ENCODE results near the gene TSEN2. TPM values are rescaled to one million over a fixed set of nuclear protein-coding genes. Genes with fewer than 3 reads are reported as not detected.
"Not testable (repeated sequence)": the region's sequence is repeated elsewhere in the genome, so short reads cannot be mapped to it uniquely, and the experiment has no call there.

Gene TSEN2
- total and polyA plus RNA-seq, 11 donors: 14.3 to 22.3 (median 18.4) TPM

GRCh38 chr3:12444582-12445471 lies 39.5 kb upstream of the TSEN2 start:
- ATAC-seq: peak in 2 of 4 donors; percentile 14 to 38
- no peak overlapping the region for H3K4me3 ChIP-seq
- peaks cover 0 to 47% (median 29%) of the 10 kb centered on the region in 12 donors for H3K4me1 ChIP-seq
- intact Hi-C loops (cut with DNase I): loop anchor here in 3 of 10 donors (10.0 kb wide), 2 partner anchors 70 to 160 kb away; partner anchors contain the start of gene PPARG (in 2 of the 3)
- 60 to 74% (median 66%) methylated on average over 24 of the region's 24 CpGs for WGBS, 4 donors
- peak in 1 of 5 donors; percentile 59 for DNase-seq
- H3K36me3 ChIP-seq: no peaks in the 10 kb centered on the region
- peak overlapping the region in 1 of 12 donors; percentile 30 for H3K27ac ChIP-seq
- TF ChIP-seq POLR2A (IDR thresholded peaks at IDR 0.05) (no peak), CTCF (IDR thresholded peaks at IDR 0.05) (no peak)
- no peaks in the 10 kb centered on the region for H3K9me3 ChIP-seq
- H3K27me3 ChIP-seq: no peaks in the 10 kb centered on the region

- H3K27ac ChIP-seq: no peak overlapping the region
- DNase-seq (no peak), ATAC-seq (no peak)
- no peak overlapping the region for H3K4me3 ChIP-seq
- H3K27me3 ChIP-seq: no peaks in the 10 kb centered on the region
- intact Hi-C loops (cut with DNase I): loop anchor here in 3 of 10 donors (10.0 kb wide), 2 partner anchors 71 to 161 kb away; partner anchors contain the start of gene PPARG (in 2 of the 3)
- WGBS, 4 donors: 89 to 99% (median 93%) methylated on average over 5 to 8 of the region's 8 CpGs
- H3K9me3 ChIP-seq: no peaks in the 10 kb centered on the region
- H3K4me1 ChIP-seq: peaks cover 0 to 38% (median 25%) of the 10 kb centered on the region in 12 donors
- TF ChIP-seq POLR2A (IDR thresholded peaks at IDR 0.05): no peak
- no peaks in the 10 kb centered on the region for H3K36me3 ChIP-seq
These were observed 38.6 kb upstream of the TSEN2 start for GRCh38 chr3:12445523-12446240.

GRCh38 chr3:12446298-12446697 lies 38.0 kb upstream of the TSEN2 start:
- no peaks in the 10 kb centered on the region for H3K27me3 ChIP-seq
- peaks cover 0 to 2% (median 0%) of the 10 kb centered on the region in 12 donors for H3K9me3 ChIP-seq
- intact Hi-C loops (cut with DNase I): loop anchor here in 3 of 10 donors (10.0 kb wide), 2 partner anchors 71 to 161 kb away; partner anchors contain the start of gene PPARG (in 2 of the 3)
- DNase-seq (no peak), ATAC-seq (no peak)
- peaks cover 0 to 32% (median 19%) of the 10 kb centered on the region in 12 donors for H3K4me1 ChIP-seq
- no peak overlapping the region for H3K27ac ChIP-seq
- 95 to 97% (median 96%) methylated on average over 7 of the region's 7 CpGs for WGBS, 4 donors
- H3K4me3 ChIP-seq: no peak overlapping the region
- no peaks in the 10 kb centered on the region for H3K36me3 ChIP-seq
- no peak for TF ChIP-seq CTCF (IDR thresholded peaks at IDR 0.05)
- TF ChIP-seq POLR2A (IDR thresholded peaks at IDR 0.05): no peak

GRCh38 chr3:12447075-12447474 lies 37.2 kb upstream of the TSEN2 start:
- Histone ChIP-seq H3K27me3 (no peaks in the 10 kb centered on the region), H3K4me3 (no peak overlapping the region), H3K36me3 (no peaks in the 10 kb centered on the region), H3K4me1 (peaks cover 0 to 24% (median 12%) of the 10 kb centered on the region in 12 donors), H3K9me3 (peaks cover 0 to 6% (median 2%) of the 10 kb centered on the region in 12 donors), H3K27ac (no peak overlapping the region)
- WGBS, 4 donors: 94 to 96% (median 94%) methylated on average over 4 of the region's 4 CpGs
- DNase-seq: no peak
- no peak for ATAC-seq
- TF ChIP-seq POLR2A (IDR thresholded peaks at IDR 0.05) (no peak), CTCF (IDR thresholded peaks at IDR 0.05) (no peak)
- intact Hi-C loops (cut with DNase I): loop anchor here in 3 of 10 donors (10.0 kb wide), 2 partner anchors 72 to 162 kb away; partner anchors contain the start of gene PPARG (in 2 of the 3)

GRCh38 chr3:12448404-12449202 lies 35.7 kb upstream of the TSEN2 start:
- not testable (repeated sequence) for H3K4me3 ChIP-seq, DNase-seq, H3K4me1 ChIP-seq, H3K27me3 ChIP-seq, ATAC-seq, H3K36me3 ChIP-seq, H3K9me3 ChIP-seq, H3K27ac ChIP-seq
- WGBS, 4 donors: 65 to 77% (median 72%) methylated on average over 4 of the region's 4 CpGs
- intact Hi-C loops (cut with DNase I): loop anchor here in 3 of 10 donors (10.0 kb wide), 2 partner anchors 74 to 164 kb away; partner anchors contain the start of gene PPARG (in 2 of the 3)
